Body of pancreas (tissue), 4 donors: ENCODE results near the gene NUP37.
"Not testable (repeated sequence)": the region's sequence is repeated elsewhere in the genome, so short reads cannot be mapped to it uniquely, and the experiment has no call there.

Source experiments
- POLR2A ChIP-seq, 3 donors: fragments of 450-650 bp; IDR thresholded peaks; one replicate each; pipeline ENCODE4 v1.6.1; 2016; ENCODE audit warnings: antibody characterized with exemption in 3 of 3, mild to moderate bottlenecking in 2 of 3
- TF ChIP-seq, protein P1 (sequence below), 7 experiments: fragments of 450-650 bp in 4 of 7; fragments of 200-600 bp in 3 of 7; sonication (generic) in 3 of 7; IDR thresholded peaks; one replicate each; pipeline ENCODE4 v1.5.1; 2016 to 2019; ENCODE audit warnings: antibody characterized with exemption in 7 of 7

- TF ChIP-seq, protein P1, sequence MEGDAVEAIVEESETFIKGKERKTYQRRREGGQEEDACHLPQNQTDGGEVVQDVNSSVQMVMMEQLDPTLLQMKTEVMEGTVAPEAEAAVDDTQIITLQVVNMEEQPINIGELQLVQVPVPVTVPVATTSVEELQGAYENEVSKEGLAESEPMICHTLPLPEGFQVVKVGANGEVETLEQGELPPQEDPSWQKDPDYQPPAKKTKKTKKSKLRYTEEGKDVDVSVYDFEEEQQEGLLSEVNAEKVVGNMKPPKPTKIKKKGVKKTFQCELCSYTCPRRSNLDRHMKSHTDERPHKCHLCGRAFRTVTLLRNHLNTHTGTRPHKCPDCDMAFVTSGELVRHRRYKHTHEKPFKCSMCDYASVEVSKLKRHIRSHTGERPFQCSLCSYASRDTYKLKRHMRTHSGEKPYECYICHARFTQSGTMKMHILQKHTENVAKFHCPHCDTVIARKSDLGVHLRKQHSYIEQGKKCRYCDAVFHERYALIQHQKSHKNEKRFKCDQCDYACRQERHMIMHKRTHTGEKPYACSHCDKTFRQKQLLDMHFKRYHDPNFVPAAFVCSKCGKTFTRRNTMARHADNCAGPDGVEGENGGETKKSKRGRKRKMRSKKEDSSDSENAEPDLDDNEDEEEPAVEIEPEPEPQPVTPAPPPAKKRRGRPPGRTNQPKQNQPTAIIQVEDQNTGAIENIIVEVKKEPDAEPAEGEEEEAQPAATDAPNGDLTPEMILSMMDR (IDR thresholded peaks at IDR 0.05), result not testable (repeated sequence)
- not testable (repeated sequence) for TF ChIP-seq POLR2A (IDR thresholded peaks at IDR 0.05)
Measured at GRCh38 chr12:102072092-102072491, 47.8 kb downstream of the NUP37 start.
